GM21515 (cell line): ENCODE results near the gene RPS28.

Source experiments
- ATAC-seq: cut with Tn5 transposase; IDR thresholded peaks from one replicate; pipeline ENCODE4 v1.9.1; 2021; ENCODE audit not compliant: unreplicated experiment

RPS28 gene

GRCh38 chr19:8319807-8320520 lies 1.3 kb upstream of the RPS28 start:
- ATAC-seq: no peak

- peak; percentile 2 for ATAC-seq
These were observed 681 bp upstream of the RPS28 start for GRCh38 chr19:8320564-8321066.

GRCh38 chr19:8321986-8322637 lies 816 bp downstream of the RPS28 start:
- no peak for ATAC-seq

- no peak for ATAC-seq
These were observed 1.3 kb downstream of the RPS28 start for GRCh38 chr19:8322638-8322997.

GRCh38 chr19:8323781-8324185 lies 2.5 kb downstream of the RPS28 start:
- no peak for ATAC-seq

- ATAC-seq: no peak
These were observed 3.1 kb downstream of the RPS28 start for GRCh38 chr19:8324186-8325050.

- ATAC-seq: no peak
These were observed 4.2 kb downstream of the RPS28 start for GRCh38 chr19:8325454-8325853.

- no peak for ATAC-seq
These were observed 8.7 kb downstream of the RPS28 start for GRCh38 chr19:8329996-8330395.

- ATAC-seq: no peak
These were observed 10.1 kb downstream of the RPS28 start for GRCh38 chr19:8331263-8331845.

GRCh38 chr19:8332976-8333766 lies 11.9 kb downstream of the RPS28 start:
- ATAC-seq: no peak

GRCh38 chr19:8333767-8334457 lies 12.6 kb downstream of the RPS28 start:
- ATAC-seq: no peak

- no peak for ATAC-seq
These were observed 13.4 kb downstream of the RPS28 start for GRCh38 chr19:8334458-8335342.

- ATAC-seq: no peak
These were observed 14.2 kb downstream of the RPS28 start for GRCh38 chr19:8335343-8336071.

- no peak for ATAC-seq
These were observed 14.8 kb downstream of the RPS28 start for GRCh38 chr19:8336072-8336569.

GRCh38 chr19:8336660-8337059 lies 15.4 kb downstream of the RPS28 start:
- no peak for ATAC-seq

GRCh38 chr19:8337728-8338127 lies 16.4 kb downstream of the RPS28 start:
- ATAC-seq: no peak

GRCh38 chr19:8338835-8339234 lies 17.5 kb downstream of the RPS28 start:
- no peak for ATAC-seq
